CD14-positive monocyte (primary cell): ENCODE data around the gene TNNI2. TPM values are rescaled to one million over a fixed set of nuclear protein-coding genes. Genes with fewer than 3 reads are reported as not detected.
A peak's percentile ranks its signal among the peaks of the same experiment; 100 is the strongest.

Source experiments
- DNase-seq, 3 donors: peaks; one replicate each; pipeline ENCODE4 v3.0.0-alpha.2; 2011 to 2022
- H2AFZ ChIP-seq: 2 replicates; pipeline ENCODE4 v1.6.0; 2012; ENCODE audit warnings: mild to moderate bottlenecking, low read depth, low read length, inconsistent platforms; ENCODE audit not compliant: insufficient read depth, poor library complexity, severe bottlenecking
- H3K27ac ChIP-seq, 2 donors: 1 replicate in 1 of 2; 2 replicates in 1 of 2; pipeline ENCODE4 v1.5.1; 2012 to 2013; ENCODE audit warnings: low read length in 2 of 2, control low read depth in 1 of 2, inconsistent platforms in 1 of 2, low read depth in 1 of 2, mild to moderate bottlenecking in 1 of 2
- H3K27me3 ChIP-seq, 2 donors: one replicate each; pipeline versions ENCODE4 v1.6.0 to v1.6.1; 2011 to 2013; ENCODE audit warnings: low read length in 2 of 2; ENCODE audit not compliant: control insufficient read depth in 2 of 2, insufficient read depth in 2 of 2
- H3K36me3 ChIP-seq, 2 donors: replicated peaks in 1 of 2; 1 replicate in 1 of 2; 2 replicates in 1 of 2; pipeline versions ENCODE4 v1.5.1 to v1.6.1; 2012 to 2013; ENCODE audit warnings: low read length in 2 of 2, control low read depth in 1 of 2, inconsistent platforms in 1 of 2, mild to moderate bottlenecking in 1 of 2; ENCODE audit not compliant: insufficient read depth in 2 of 2, control insufficient read depth in 1 of 2
- H3K4me1 ChIP-seq, 2 donors: 1 replicate in 1 of 2; 2 replicates in 1 of 2; pipeline versions ENCODE4 v1.5.1 to v1.6.1; 2012 to 2013; ENCODE audit warnings: low read length in 2 of 2, control low read depth in 1 of 2, inconsistent platforms in 1 of 2, mild to moderate bottlenecking in 1 of 2, moderate library complexity in 1 of 2; ENCODE audit not compliant: insufficient read depth in 2 of 2, control insufficient read depth in 1 of 2
- H3K4me2 ChIP-seq: replicated peaks from 2 replicates; pipeline ENCODE3; 2012; ENCODE audit warnings: low read length, moderate library complexity, mild to moderate bottlenecking; ENCODE audit not compliant: poor library complexity, severe bottlenecking; ENCODE audit errors: extremely low read depth
- H3K4me3 ChIP-seq, 3 experiments: fragments of 200-600 bp in 1 of 3; sonication (generic) in 1 of 3; replicated peaks in 1 of 3; 1 replicate in 2 of 3; 2 replicates in 1 of 3; pipeline ENCODE4 v1.5.1; 2011 to 2013; ENCODE audit warnings: low read length in 3 of 3, mild to moderate bottlenecking in 3 of 3, control low read depth in 2 of 3, low read depth in 2 of 3, inconsistent platforms in 1 of 3, moderate library complexity in 1 of 3
- H3K79me2 ChIP-seq: 2 replicates; pipeline ENCODE4 v1.6.0; 2012; ENCODE audit warnings: mild to moderate bottlenecking, control low read depth, inconsistent platforms, low read length, moderate library complexity; ENCODE audit not compliant: insufficient read depth
- H3K9ac ChIP-seq: 2 replicates; pipeline ENCODE4 v1.6.0; 2017; ENCODE audit warnings: low read length, mild to moderate bottlenecking; ENCODE audit not compliant: insufficient read depth, poor library complexity, severe bottlenecking
- H3K9me3 ChIP-seq, 2 donors: replicated peaks in 1 of 2; 1 replicate in 1 of 2; 2 replicates in 1 of 2; pipeline versions ENCODE4 v1.5.1 to v1.6.1; 2012 to 2013; ENCODE audit warnings: low read length in 2 of 2, control low read depth in 1 of 2; ENCODE audit not compliant: control insufficient read depth in 1 of 2, insufficient read depth in 1 of 2
- H4K20me1 ChIP-seq: 2 replicates; pipeline ENCODE4 v1.6.0; 2012; ENCODE audit warnings: mild to moderate bottlenecking, low read length, control low read depth, moderate library complexity; ENCODE audit not compliant: insufficient read depth
- H3K27ac Mint-ChIP-seq, 7 donors: one replicate each; pipeline ENCODE4 v1.8.0; 2020; ENCODE audit warnings: mild to moderate bottlenecking in 7 of 7, mixed read lengths in 7 of 7, moderate library complexity in 6 of 7, inconsistent platforms in 2 of 7
- H3K27me3 Mint-ChIP-seq, 3 donors: one replicate each; pipeline ENCODE4 v1.8.0; 2021 to 2022; ENCODE audit warnings: low read depth in 3 of 3, mild to moderate bottlenecking in 3 of 3, mixed read lengths in 3 of 3, moderate library complexity in 3 of 3, inconsistent platforms in 1 of 3
- H3K36me3 Mint-ChIP-seq, 2 donors: one replicate each; pipeline ENCODE4 v1.8.0; 2020; ENCODE audit warnings: mixed read lengths in 2 of 2, inconsistent platforms in 1 of 2, mild to moderate bottlenecking in 1 of 2
- H3K4me1 Mint-ChIP-seq: one replicate; pipeline ENCODE4 v1.8.0; 2020; ENCODE audit warnings: mild to moderate bottlenecking, mixed read lengths
- H3K4me3 Mint-ChIP-seq, 2 donors: one replicate each; pipeline ENCODE4 v1.8.0; 2020; ENCODE audit warnings: mild to moderate bottlenecking in 2 of 2, mixed read lengths in 2 of 2, moderate library complexity in 1 of 2
- H3K9me3 Mint-ChIP-seq, 7 donors: one replicate each; pipeline ENCODE4 v1.8.0; 2020 to 2022; ENCODE audit warnings: mixed read lengths in 7 of 7, mild to moderate bottlenecking in 6 of 7, moderate library complexity in 6 of 7, inconsistent platforms in 2 of 7
- WGBS: methylation state at CpG from one replicate; pipeline ENCODE4 v1.1.5; 2013; ENCODE audit warnings: missing lambda C conversion rate; ENCODE audit not compliant: insufficient coverage; 5-methylcytosine and 5-hydroxymethylcytosine counted together
- intact Hi-C, 2 donors: fragments of 100-400 bp; cut with micrococcal nuclease; formaldehyde crosslinking; loops; one replicate each; pipeline versions ENCODE4 v1.15.0 to v1.15.1; 2023
- polyA plus RNA-seq, 3 donors: library from polyadenylated mRNA; depleted of rRNA in 1 of 3; unstranded in 2 of 3; stranded (reverse) in 1 of 3; fragments of 300-500 nt in 2 of 3; fragments of >200 nt in 1 of 3; fragmentation: Illumina TruSeq in 2 of 3; gene quantifications; 1 replicate in 2 of 3; 2 replicates in 1 of 3; pipeline ENCODE4 v1.2.3, GENCODE V29; 2012 to 2021
- TF ChIP-seq, protein P1 (sequence below): fragments of 200-600 bp; IDR thresholded peaks from one replicate; pipeline ENCODE4 v1.8.0; 2022; ENCODE audit warnings: antibody characterized with exemption, mild to moderate bottlenecking

Gene TNNI2
- polyA plus RNA-seq, 3 donors = 11.4 to 45.8 (median 11.7) TPM

DNA sequence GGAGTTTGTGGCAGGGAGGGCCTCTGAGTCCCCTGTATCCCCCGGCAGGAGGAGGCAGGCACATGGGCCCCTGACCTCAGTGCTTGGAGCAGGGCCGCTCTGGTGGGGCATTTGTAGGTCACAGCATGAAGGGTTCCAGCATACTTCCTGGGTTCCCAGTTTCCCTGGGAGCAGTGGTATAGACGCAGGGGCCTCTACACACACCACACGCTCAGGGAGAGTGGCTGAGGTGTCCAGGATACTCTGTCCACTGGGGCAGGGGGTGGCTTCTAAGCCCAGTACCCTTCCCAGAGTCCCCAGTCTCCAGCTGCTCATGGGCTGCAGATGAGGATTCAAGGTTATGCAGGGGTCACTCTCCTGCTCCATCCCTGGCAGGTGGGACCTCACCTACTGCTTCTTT lies 20.2 kb downstream of the TNNI2 start:
- Mint-ChIP-seq H3K27ac (peak overlapping the region in 2 of 7 donors; percentile 32 to 42), H3K27me3 (peaks cover 0 to 6% (median 0%) of the 10 kb centered on the region in 3 donors), H3K36me3 (peaks cover 18% of the 10 kb centered on the region in 2 donors), H3K4me3 (no peak overlapping the region), H3K9me3 (no peaks in the 10 kb centered on the region), H3K4me1 (peaks cover 46% of the 10 kb centered on the region)
- Histone ChIP-seq H3K36me3 (peaks cover 31 to 67% of the 10 kb centered on the region in 2 donors), H3K79me2 (peaks cover 100% of the 10 kb centered on the region), H4K20me1 (peaks cover 99% of the 10 kb centered on the region), H2AFZ (no peak overlapping the region), H3K4me2 (no peak overlapping the region), H3K27ac (no peak overlapping the region), H3K9ac (no peak overlapping the region), H3K4me1 (peaks cover 76 to 79% of the 10 kb centered on the region in 2 donors), H3K27me3 (no peaks in the 10 kb centered on the region), H3K9me3 (no peaks in the 10 kb centered on the region), H3K4me3 (no peak overlapping the region)
- TF ChIP-seq, protein P1, sequence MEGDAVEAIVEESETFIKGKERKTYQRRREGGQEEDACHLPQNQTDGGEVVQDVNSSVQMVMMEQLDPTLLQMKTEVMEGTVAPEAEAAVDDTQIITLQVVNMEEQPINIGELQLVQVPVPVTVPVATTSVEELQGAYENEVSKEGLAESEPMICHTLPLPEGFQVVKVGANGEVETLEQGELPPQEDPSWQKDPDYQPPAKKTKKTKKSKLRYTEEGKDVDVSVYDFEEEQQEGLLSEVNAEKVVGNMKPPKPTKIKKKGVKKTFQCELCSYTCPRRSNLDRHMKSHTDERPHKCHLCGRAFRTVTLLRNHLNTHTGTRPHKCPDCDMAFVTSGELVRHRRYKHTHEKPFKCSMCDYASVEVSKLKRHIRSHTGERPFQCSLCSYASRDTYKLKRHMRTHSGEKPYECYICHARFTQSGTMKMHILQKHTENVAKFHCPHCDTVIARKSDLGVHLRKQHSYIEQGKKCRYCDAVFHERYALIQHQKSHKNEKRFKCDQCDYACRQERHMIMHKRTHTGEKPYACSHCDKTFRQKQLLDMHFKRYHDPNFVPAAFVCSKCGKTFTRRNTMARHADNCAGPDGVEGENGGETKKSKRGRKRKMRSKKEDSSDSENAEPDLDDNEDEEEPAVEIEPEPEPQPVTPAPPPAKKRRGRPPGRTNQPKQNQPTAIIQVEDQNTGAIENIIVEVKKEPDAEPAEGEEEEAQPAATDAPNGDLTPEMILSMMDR = no peak
- no peak for DNase-seq
- intact Hi-C loops = no loop called here
- WGBS = 75% methylated on average over 2 of the region's 4 CpGs

GRCh38 chr11:1860108-1860507 lies 21.3 kb downstream of the TNNI2 start:
- H2AFZ ChIP-seq = no peak overlapping the region
- Mint-ChIP-seq H3K4me3 (no peak overlapping the region), H3K27me3 (peaks cover 2 to 6% (median 3%) of the 10 kb centered on the region in 3 donors), H3K27ac (no peak overlapping the region), H3K36me3 (peaks cover 14 to 15% of the 10 kb centered on the region in 2 donors), H3K9me3 (no peaks in the 10 kb centered on the region), H3K4me1 (peaks cover 38% of the 10 kb centered on the region)
- TF ChIP-seq, protein P1 = no peak
- H3K9ac ChIP-seq = no peak overlapping the region
- intact Hi-C loops = no loop called here
- H4K20me1 ChIP-seq = peaks cover 99% of the 10 kb centered on the region
- DNase-seq = no peak
- no CpG with 5 or more reads among the region's 1 CpG for WGBS
- peaks cover 76 to 79% of the 10 kb centered on the region in 2 donors for H3K4me1 ChIP-seq
- no peak overlapping the region for H3K27ac ChIP-seq
- H3K36me3 ChIP-seq = peaks cover 32 to 68% of the 10 kb centered on the region in 2 donors
- no peaks in the 10 kb centered on the region for H3K9me3 ChIP-seq
- H3K4me2 ChIP-seq = no peak overlapping the region
- H3K27me3 ChIP-seq = no peaks in the 10 kb centered on the region
- peaks cover 100% of the 10 kb centered on the region for H3K79me2 ChIP-seq
- H3K4me3 ChIP-seq = no peak overlapping the region
